ENCODE results near the gene CORO2B. TPM values are rescaled to one million over a fixed set of nuclear protein-coding genes. Genes with fewer than 3 reads are reported as not detected.

CORO2B gene
- total RNA-seq, 1 donor from 2014 or later, result 8.5 TPM

DNA sequence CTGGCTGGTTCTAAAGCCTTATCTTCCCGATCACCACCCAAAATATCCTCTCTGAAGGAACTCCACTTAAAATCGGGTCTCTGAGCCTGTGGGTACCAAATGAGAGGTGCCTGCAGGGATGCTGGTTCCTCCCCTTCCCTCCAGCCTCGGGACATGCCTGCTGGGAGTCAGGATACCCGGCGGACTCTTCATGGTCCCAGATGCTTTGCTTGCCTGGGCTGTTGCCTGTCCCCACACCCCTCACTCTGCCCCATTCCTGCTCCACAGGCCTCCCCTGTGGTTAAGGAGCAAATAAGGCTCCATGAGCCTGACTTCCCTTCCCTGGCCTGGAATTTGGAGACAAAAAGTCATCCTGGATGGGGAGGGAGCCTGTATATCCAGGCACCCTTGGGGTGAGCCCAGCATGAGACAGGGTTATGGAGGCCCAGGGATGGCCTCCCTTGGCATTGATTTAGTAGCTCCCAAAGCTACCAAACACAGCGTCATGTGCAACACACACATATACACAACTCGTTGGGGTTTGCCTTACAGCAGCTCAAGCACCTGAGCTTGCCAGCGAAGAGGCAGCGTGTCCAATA lies 12.3 kb upstream of the CORO2B start:
- ATAC-seq (no peak), DNase-seq (ENCODE audit: missing footprints) (no peak)
- intact Hi-C loops (cut with DNase I), result no loop called here

DNA sequence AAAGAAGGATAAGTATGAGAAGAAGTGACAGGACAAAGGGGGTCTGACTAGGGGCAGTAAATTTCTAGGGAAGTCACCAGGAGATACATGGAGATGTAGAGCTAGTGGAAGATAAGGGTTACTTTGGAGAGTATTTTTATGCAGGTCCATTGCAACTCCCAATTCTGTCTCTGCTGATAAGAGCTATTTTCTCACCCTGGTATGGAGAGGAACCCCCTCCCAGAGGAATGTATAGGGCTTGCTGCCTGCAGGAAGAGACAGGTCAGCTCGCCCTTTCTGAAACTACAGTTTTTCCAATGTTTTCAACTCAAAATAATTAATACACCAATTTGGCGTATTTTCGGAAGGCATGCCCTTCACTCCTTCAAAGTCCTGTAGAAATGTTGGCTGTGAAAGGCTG lies 11.4 kb upstream of the CORO2B start:
- intact Hi-C loops (cut with DNase I), result no loop called here
- no peak for ATAC-seq

DNA sequence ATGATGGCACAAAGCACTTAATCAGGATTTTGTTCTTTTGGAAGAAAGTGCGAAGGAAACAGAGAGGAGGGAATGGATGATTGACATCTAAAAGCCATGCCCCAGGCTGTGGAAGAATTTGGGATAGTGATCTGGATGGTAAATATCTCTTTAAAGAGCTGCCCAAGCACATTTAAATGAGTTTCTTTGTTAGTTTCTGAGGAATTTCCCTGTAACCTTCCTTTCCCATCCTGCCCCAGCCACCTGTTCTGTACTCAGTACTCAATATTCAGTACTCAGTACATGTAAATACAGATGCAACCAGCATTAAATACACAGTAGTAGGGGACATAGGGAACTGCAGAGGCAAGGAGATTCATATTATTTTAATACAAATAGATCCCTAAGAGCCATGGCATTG lies 7.8 kb upstream of the CORO2B start:
- intact Hi-C loops (cut with DNase I), result no loop called here
- ATAC-seq (no peak), DNase-seq (ENCODE audit: missing footprints) (no peak)

More for the DNA sequence above, 11.4 kb upstream of the CORO2B start:
- no peak for DNase-seq (ENCODE audit: missing footprints)

DNA sequence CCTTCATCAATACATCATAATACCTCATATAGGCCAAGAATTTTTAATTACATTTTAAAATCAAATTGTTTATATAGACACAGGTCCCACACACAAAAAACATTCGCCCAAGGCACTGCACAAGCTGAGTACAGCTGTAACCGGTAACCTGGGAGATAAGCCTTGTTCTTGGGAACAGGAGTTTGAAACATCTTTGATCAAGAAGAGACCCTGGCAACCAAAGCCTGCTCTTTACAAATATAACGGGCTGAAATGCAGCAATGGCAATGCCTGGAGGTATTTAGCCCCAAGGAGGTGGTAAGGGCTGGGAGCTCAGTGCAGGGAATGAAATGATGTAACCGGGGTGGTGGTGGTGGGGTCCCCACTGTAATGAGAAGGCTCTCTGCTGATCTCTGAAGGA lies 7.2 kb upstream of the CORO2B start:
- DNase-seq (ENCODE audit: missing footprints) (no peak), ATAC-seq (no peak)
- intact Hi-C loops (cut with DNase I), result no loop called here

DNA sequence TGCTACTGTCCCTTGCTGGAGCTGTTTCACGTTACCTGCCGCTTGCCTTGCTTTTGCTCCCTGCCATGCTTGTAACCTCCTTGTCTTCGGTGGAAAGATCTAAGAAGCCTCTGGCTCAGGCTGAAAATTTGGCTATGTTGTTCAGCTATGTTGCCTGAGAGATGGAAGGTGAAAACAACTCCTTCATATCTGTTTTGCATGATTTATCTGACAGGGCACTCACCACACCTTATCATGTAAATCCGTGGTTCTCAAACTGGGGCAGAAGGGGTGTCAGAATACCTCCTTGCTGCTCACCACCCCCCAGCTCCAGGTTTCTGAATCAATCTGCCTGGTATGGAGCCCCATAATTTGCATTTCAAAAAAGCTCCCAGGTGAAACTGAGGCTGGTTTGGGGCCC lies 6.5 kb upstream of the CORO2B start:
- ATAC-seq, result no peak
- intact Hi-C loops (cut with DNase I), result no loop called here

DNA sequence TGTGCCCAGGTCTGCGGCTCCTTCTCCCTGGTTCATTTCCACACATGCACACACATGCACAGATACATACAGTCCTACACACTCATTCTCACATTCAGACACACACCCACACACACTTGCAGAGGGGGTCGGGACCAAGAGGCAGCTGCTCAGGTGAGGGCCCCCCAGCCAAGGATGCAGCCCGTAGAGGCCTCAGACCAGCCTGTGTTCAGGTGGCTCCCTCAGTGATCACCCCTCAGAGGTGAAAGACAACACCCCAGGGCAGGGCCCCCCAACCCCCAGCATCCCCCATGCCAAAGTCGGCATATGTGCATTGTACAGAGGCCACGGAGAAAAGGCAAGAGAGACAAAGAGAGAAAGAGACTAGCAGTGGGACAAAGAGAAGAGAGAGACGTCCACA lies 5.9 kb upstream of the CORO2B start:
- no peak for ATAC-seq
- intact Hi-C loops (cut with DNase I), result no loop called here
- DNase-seq (ENCODE audit: missing footprints), result no peak

More for the DNA sequence above, 6.5 kb upstream of the CORO2B start:
- DNase-seq (ENCODE audit: missing footprints), result no peak

DNA sequence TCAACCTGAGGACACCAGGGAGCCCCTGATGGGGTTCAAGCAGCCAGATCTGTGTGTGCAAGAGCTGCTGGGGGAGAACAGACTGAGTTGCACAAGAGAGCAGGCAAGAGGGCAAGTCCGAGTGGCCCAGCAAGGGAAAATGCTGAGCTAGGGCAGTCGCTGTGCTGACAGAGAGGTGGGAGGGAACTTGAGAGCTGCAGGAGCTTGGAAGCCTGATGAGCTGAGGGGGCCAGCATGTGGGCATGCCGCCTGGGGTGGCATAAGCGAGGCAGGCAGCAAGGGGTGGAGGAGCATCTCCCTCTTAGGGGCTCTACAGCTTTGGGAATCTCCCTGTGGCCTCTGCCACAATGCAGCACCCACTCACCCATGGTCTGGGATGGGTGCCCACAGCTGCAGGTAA lies 4.7 kb upstream of the CORO2B start:
- intact Hi-C loops (cut with DNase I), result no loop called here
- DNase-seq (ENCODE audit: missing footprints), result no peak
- no peak for ATAC-seq

DNA sequence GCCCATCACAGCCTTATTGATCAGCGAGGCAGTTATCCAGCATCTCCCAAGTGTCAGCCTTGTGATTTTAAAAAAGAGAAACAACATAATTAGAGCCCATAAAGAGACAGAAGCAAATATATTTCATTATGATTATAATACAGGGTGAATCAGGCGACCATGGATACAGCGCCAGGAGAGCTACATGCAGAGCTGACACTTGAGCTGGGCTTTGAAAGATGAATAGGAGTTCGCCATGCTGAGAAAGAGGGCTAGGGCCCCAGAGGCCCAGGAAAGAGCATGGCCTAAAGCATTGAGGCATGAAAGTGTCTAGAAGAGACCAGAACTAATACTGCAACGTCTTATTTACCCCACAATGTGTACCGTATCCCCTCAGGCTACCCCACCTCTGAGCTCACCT lies 4.2 kb upstream of the CORO2B start:
- ATAC-seq (no peak), DNase-seq (ENCODE audit: missing footprints) (no peak)
- intact Hi-C loops (cut with DNase I), result loop anchor here (5.0 kb wide), 2 partner anchors 63 to 78 kb away; no protein-coding TSS in a partner anchor

DNA sequence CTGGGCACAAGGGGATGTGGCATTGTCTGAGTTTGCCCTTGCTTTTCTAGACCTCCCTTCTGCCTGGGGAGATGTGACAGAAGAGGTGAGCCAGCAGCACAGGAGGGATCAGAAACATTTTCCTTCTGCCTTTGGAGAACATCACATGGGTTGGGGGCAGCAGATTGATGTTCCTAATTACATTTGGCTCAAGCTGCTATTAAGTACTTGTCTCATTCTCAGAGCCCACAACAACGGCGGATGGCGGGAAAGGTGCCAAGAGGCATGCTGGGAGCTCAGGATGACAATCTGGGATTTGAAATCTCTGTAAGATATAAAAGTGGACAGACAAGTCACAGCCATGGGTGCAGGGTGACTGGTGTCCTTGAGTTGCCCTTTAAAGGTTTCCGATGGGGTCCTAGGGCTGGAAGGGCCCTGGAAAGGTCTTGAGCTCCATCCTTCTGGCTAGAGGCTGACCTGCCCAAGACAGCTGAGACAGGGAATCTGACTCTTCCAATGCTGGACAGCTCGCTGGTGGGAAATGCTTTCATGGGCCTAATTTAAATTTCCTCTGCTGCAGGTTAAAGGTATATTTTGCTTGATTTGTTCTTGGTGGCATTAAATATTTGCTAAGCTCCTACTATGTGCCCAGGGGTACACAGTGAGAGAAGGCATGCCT lies 2.4 kb upstream of the CORO2B start:
- DNase-seq (ENCODE audit: missing footprints), result no peak
- intact Hi-C loops (cut with DNase I), result loop anchor here (5.0 kb wide), 2 partner anchors 61 to 76 kb away; no protein-coding TSS in a partner anchor

DNA sequence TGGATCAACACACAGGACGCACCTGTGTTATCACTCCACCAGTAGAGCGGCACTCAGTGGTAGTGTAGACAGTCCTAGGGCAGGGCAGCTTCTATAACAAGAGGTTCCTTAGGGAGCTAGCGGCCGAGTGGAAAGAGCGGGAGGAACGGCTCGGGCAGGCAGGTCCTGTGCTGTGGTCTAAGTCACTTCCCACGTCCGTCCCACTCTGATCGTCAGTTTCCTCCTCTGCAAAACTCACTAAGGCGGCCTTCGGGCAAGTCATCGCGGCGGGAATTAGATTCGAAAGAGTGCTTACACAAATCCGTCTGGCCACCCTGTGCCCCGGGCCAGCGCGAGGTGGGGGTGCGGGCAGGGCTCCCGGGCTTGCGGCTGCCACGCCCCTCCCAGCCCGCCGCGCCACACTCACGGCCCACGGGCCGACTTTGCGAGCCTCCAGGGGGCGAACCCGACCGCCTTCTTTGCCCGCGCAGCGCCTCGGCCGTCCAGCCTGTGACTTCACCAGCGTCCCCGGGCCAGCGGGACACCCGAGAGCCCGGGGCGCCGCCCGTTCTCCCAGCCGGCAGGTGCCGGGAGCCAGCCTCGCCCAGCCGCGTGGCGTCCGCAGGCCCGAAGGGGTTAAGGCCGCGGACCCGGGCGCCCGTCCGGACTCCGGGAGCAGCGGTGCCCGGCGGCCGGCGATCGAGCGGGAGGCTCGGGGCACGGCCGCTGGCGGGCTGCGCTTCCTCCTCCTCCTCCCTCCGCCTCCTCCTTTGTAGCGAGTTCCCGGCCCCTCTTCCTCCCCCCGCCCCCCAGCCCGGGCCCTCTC lies 416 bp upstream of the CORO2B start:
- intact Hi-C loops (cut with DNase I), result loop anchor here (1.0 to 5.0 kb wide), 4 partner anchors 30 to 96 kb away; no protein-coding TSS in a partner anchor
- ATAC-seq (peak; percentile 83), DNase-seq (ENCODE audit: missing footprints) (peak; percentile 88)

More for the DNA sequence above, 2.4 kb upstream of the CORO2B start:
- no peak for ATAC-seq

DNA sequence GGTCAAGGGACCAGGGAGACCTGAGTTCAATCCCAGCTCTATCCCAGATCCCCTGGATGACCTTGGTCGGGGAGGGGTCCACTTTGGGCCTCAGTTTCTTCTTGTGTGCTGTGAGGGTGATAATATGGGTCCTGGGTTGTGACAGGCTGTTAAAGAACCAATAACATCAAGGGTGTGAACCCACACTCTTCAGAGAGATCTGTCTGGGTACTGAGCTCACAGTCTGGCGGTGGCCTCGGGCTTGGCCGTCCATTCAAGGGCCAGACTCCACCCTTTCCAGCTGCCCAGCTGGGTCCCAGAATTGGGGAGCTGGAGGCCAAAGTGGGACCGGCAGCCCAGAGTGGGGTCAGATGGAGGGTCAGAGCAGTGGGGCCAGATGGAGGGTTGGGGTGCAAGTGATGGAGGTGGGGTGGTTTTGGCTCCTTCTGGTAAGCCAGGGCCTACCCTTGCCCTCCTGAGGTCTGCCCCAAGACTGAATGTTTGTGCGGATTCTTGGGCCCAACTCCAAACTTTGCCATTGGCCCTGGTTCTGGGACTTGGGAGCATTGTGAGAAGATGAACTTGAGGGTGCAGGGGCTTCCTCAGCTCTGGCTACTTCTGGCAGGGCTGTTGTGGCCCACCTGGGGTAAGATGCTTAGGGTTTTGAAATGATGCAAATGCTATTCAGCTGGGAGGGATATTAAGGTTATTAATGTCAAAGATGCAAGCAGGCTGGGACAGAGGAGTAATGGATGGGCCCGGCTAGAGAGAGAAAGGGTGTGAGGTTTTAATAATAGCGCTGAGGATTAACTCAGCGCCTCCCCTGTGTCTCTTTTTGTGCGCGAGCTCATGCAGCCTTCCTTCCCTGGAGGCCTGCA lies 1.5 kb downstream of the CORO2B start:
- DNase-seq (ENCODE audit: missing footprints) (no peak), ATAC-seq (peak; percentile 64)
- intact Hi-C loops (cut with DNase I), result no loop called here

DNA sequence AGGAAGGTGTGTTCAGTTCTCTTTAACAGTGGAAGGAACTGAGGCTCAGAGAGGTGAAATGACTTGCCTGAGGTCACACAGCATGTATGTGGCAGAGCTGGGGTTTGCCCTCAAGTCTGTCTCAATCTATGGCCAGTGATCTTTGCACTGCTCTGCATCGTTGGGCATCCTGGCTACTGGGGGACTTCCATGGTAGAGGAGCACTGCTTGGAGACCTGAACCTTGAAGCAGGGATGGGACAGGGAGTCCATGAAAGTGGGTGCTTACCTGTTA lies 2.0 kb downstream of the CORO2B start:
- ATAC-seq (no peak), DNase-seq (ENCODE audit: missing footprints) (no peak)
- intact Hi-C loops (cut with DNase I), result no loop called here

DNA sequence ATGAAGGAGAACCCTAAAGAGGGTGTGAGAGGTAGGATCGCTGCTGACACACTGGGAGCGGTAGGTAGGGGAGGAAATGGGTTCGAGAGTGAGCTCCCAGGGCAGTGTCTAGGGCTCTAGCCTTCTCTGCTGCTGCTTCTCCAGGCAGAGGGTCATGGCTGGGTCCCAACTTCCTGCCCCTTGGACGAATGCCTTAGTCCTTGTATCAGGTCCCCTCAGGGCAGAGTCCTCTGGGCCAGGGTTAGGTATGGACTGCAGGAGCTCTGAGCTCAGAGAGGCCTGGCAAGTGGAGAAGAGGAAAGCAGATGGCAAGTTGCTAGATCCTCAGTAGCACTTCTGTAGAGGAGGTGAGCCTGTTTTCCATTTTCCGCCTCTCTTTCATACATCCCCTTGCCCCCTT lies 2.9 kb downstream of the CORO2B start:
- DNase-seq (ENCODE audit: missing footprints), result no peak
- intact Hi-C loops (cut with DNase I), result no loop called here

DNA sequence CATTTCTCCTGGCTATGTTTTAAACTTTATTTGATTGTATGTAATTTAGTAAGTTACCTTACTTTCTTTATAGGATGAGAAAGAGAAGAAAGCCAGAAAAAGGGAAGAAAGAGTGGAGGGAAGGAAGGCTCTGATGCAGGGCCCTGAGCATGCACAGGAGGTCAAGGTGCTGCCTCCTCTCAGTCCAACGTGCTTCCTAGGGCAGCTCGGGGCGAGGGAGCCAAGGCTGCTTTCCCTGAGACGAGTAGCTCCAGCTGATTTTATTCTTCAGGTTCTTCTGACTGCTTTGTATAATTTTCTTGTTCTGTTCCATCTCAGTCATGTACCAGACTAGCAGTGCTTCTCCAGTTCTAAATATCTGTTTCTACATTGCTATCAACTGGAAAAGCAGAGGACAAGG lies 3.4 kb downstream of the CORO2B start:
- no peak for DNase-seq (ENCODE audit: missing footprints)
- intact Hi-C loops (cut with DNase I), result no loop called here
- no peak for ATAC-seq

More for the DNA sequence above, 2.9 kb downstream of the CORO2B start:
- ATAC-seq, result no peak

DNA sequence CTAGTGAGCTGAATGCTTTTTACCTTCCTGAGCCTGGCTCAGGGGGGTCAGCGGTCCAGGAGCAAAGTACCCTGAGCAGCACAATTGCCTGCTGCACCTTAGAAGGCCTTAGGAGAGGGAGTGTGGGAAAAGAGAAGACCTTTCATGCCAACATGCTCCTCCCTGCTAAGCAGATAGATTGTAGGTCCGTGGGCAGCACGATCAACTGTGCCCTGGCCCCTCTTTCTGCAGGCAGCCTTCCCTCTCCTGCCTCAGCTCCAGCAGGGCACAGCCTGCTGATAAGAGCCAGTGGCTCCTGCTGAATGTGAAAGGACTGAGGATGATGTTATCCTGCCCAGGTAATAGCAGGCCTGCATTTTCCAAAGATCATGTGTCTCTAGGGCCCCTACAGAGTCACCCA lies 4.1 kb downstream of the CORO2B start:
- DNase-seq (ENCODE audit: missing footprints) (no peak), ATAC-seq (no peak)
- intact Hi-C loops (cut with DNase I), result no loop called here

DNA sequence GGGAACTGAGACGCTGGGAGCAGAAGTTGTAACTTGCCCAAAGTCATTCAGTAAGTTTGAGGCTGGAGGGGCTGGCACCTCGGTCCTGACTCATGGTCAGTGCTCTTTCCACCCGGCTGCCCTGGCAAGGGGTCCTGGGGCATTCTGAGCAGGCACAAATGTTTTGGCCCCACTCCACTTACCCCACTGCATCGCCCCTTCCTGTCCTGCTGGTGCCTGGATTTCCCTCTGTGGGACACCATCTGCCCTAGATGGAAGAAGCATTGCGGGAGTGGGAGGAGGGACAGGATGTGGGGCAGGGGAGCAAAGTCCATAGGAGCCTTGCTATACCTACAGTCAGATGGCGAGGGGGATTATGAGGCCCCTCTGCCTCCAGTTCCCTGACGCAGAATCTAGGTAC lies 4.5 kb downstream of the CORO2B start:
- ATAC-seq (no peak), DNase-seq (ENCODE audit: missing footprints) (no peak)
- intact Hi-C loops (cut with DNase I), result no loop called here

DNA sequence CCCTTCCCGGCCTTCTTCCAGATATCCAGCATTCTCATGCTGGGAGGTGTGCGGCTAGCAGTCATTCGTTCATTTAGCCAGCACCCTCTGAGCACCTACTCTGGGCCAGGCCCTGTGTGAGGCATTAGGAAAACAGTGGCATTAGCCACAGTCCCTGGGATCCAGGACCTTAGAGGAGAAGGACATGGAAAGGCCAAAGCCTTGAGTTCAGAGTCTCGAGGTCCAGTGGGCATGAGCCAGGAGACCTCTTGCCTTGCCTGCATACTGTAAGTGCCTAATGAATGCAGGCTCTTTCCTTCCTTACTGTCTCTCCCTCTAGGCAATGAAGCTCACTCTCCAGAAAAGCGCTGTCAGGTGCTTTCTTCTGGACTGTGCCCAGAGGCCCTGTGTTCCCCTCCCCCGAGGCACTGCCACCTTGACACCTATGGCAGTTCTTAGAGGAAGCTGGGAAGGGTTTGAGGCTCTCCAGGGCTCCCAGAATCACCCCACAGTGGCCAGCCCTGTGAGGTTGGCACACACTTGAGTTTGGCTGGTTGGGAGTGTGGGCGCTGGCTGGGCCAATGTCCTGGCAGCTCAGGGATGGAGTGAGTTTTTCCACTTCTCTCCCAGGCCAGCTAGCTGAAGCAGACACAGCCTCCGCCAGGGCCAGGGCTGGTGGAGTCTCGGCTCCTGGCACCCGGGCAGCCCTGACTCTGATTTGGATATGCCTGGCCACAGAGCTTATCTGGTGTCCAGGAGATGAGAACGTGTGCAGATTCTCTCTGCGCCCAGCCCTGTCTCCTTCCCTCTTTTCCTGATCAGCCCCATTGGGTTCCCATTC lies 5.4 kb downstream of the CORO2B start:
- DNase-seq (ENCODE audit: missing footprints) (no peak), ATAC-seq (no peak)
- intact Hi-C loops (cut with DNase I), result no loop called here

DNA sequence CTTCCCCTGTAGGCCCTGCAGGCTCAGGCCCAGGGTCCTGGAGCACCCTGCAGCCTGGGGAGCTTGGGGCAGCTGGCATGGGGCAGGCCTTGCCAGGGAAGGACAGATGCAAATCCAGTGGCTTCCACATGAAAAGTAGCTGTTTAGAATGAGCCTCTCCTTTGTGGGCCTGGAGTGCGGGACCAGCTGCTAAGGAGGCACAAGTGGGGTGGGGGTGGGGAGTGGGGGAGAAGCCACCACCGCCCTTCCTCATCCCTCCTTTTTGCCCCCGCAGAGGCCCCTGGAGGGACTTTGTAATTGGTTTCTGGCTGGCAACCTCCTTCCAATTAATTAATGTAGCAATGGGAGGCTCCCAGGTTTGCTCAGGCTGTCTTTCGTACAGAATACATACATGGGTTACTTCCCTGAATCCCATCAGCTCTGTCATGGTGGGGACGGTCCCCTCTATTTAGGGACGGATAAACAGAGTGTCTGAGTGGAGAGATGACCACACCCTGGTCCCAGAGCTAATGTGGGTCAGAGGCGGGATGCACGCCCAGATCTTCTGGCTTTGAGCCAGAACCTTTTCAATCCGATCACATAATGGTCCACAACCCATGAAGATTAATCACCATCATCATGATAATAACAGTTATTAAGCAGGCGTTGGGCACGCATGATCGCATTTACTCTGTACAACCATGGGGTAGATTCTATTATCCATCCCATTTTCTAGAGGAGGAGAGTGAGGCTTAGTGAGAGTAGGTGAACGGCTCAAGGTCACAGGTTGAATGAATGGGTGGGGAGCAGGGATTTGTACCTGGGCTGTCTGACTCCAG lies 6.2 kb downstream of the CORO2B start:
- intact Hi-C loops (cut with DNase I), result no loop called here
- ATAC-seq, result peak; percentile 29

More for the DNA sequence above, 6.2 kb downstream of the CORO2B start:
- no peak for DNase-seq (ENCODE audit: missing footprints)

Data from Right ventricle myocardium inferior (tissue), 1 donor.